Neuronal stem cell (in vitro differentiated cells): ENCODE measurements around the gene PPP6R3. TPM values are rescaled to one million over a fixed set of nuclear protein-coding genes. Genes with fewer than 3 reads are reported as not detected.

Source experiments
- DNase-seq: peaks from one replicate; pipeline ENCODE4 v3.0.0-alpha.2; 2013; ENCODE audit warnings: low spot score
- H2AFZ ChIP-seq: one replicate; pipeline ENCODE4 v1.6.1; 2013; ENCODE audit warnings: mild to moderate bottlenecking, low read length, inconsistent platforms
- H2AK5ac ChIP-seq: 2 replicates; pipeline ENCODE4 v1.6.1; 2013; ENCODE audit warnings: low read depth, mild to moderate bottlenecking, inconsistent platforms, low read length, moderate library complexity, mixed read lengths
- H2BK120ac ChIP-seq: 2 replicates; pipeline ENCODE4 v1.6.1; 2013; ENCODE audit warnings: low read depth, mild to moderate bottlenecking, inconsistent platforms, low read length, moderate library complexity, mixed read lengths
- H2BK12ac ChIP-seq: one replicate; pipeline ENCODE4 v1.6.1; 2013; ENCODE audit warnings: low read length, inconsistent platforms
- H2BK15ac ChIP-seq: 2 replicates; pipeline ENCODE4 v1.6.1; 2013; ENCODE audit warnings: mild to moderate bottlenecking, low read length, inconsistent platforms, mixed read lengths
- H2BK5ac ChIP-seq: one replicate; pipeline ENCODE4 v1.6.1; 2013; ENCODE audit warnings: inconsistent platforms, mild to moderate bottlenecking, low read length, moderate library complexity
- H3K14ac ChIP-seq: one replicate; pipeline ENCODE4 v1.6.1; 2013; ENCODE audit warnings: low read length, inconsistent platforms
- H3K18ac ChIP-seq: 2 replicates; pipeline ENCODE4 v1.6.1; 2013; ENCODE audit warnings: low read length, inconsistent platforms
- H3K23ac ChIP-seq: 2 replicates; pipeline ENCODE4 v1.6.1; 2013; ENCODE audit warnings: low read depth, mild to moderate bottlenecking, mixed read lengths, low read length, inconsistent platforms; ENCODE audit not compliant: poor library complexity
- H3K27ac ChIP-seq: replicated peaks from 3 replicates; pipeline ENCODE4 v1.5.1; 2013; ENCODE audit warnings: low read length, inconsistent platforms
- H3K27me3 ChIP-seq, 3 experiments: 2 replicates each; pipeline ENCODE4 v1.6.1; 2013; ENCODE audit warnings: low read length in 3 of 3, mild to moderate bottlenecking in 2 of 3, inconsistent platforms in 1 of 3, low read depth in 1 of 3, mixed read lengths in 1 of 3, moderate library complexity in 1 of 3; ENCODE audit not compliant: control insufficient read depth in 3 of 3, insufficient read depth in 3 of 3
- H3K36me3 ChIP-seq, 2 donors: replicated peaks in 1 of 2; 2 replicates each; pipeline ENCODE4 v1.6.1; 2013; ENCODE audit warnings: low read length in 2 of 2; ENCODE audit not compliant: control insufficient read depth in 2 of 2, insufficient read depth in 2 of 2
- H3K4ac ChIP-seq: 2 replicates; pipeline ENCODE4 v1.6.1; 2013; ENCODE audit warnings: inconsistent platforms, mild to moderate bottlenecking, low read length, moderate library complexity
- H3K4me1 ChIP-seq, 2 donors: 1 replicate in 1 of 2; 2 replicates in 1 of 2; pipeline ENCODE4 v1.6.1; 2013; ENCODE audit warnings: low read length in 2 of 2, low read depth in 1 of 2; ENCODE audit not compliant: control insufficient read depth in 2 of 2, insufficient read depth in 1 of 2
- H3K4me2 ChIP-seq: one replicate; pipeline ENCODE4 v1.6.1; 2013; ENCODE audit warnings: mild to moderate bottlenecking, low read length, inconsistent platforms; ENCODE audit not compliant: insufficient read depth, poor library complexity, severe bottlenecking
- H3K4me3 ChIP-seq, 2 donors: 2 replicates each; pipeline ENCODE4 v1.5.1; 2013; ENCODE audit warnings: low read length in 2 of 2, mild to moderate bottlenecking in 2 of 2, inconsistent platforms in 1 of 2, moderate library complexity in 1 of 2
- H3K79me1 ChIP-seq: one replicate; pipeline ENCODE4 v1.6.1; 2013; ENCODE audit warnings: low read depth, mild to moderate bottlenecking, inconsistent platforms, low read length, moderate library complexity
- H3K9ac ChIP-seq: one replicate; pipeline ENCODE4 v1.6.1; 2013; ENCODE audit warnings: mild to moderate bottlenecking, low read depth, low read length, inconsistent platforms; ENCODE audit not compliant: poor library complexity
- H3K9me3 ChIP-seq, 2 donors: replicated peaks in 1 of 2; 2 replicates each; pipeline versions ENCODE3 to v1.6.1; 2013; ENCODE audit warnings: low read length in 2 of 2, mild to moderate bottlenecking in 2 of 2, inconsistent platforms in 1 of 2, low read depth in 1 of 2, mixed read lengths in 1 of 2, moderate library complexity in 1 of 2; ENCODE audit not compliant: control insufficient read depth in 2 of 2, insufficient read depth in 1 of 2
- H4K8ac ChIP-seq: one replicate; pipeline ENCODE4 v1.6.1; 2013; ENCODE audit warnings: low read depth, mild to moderate bottlenecking, inconsistent platforms, low read length, moderate library complexity
- H4K91ac ChIP-seq: one replicate; pipeline ENCODE4 v1.6.1; 2013; ENCODE audit warnings: low read length, low read depth, mild to moderate bottlenecking, inconsistent platforms; ENCODE audit not compliant: poor library complexity
- WGBS, 2 donors: extraction: QIAGEN DNeasy Blood & Tissue Kit; methylation state at CpG; one replicate each; pipeline ENCODE4 v1.1.7; 2013; ENCODE audit warnings: missing lambda C conversion rate in 2 of 2, mixed read lengths in 1 of 2; ENCODE audit not compliant: insufficient read length in 2 of 2, insufficient replicate concordance in 1 of 2; ENCODE audit errors: extremely low coverage in 2 of 2; 5-methylcytosine and 5-hydroxymethylcytosine counted together
- polyA plus RNA-seq, 2 experiments: library from polyadenylated mRNA; stranded (reverse); fragments of 200-250 nt; gene quantifications; one replicate each; pipeline ENCODE4 v1.2.3, GENCODE V29; 2013

The PPP6R3 gene
- 55.3 TPM for polyA plus RNA-seq (2013, experiment 1 of 2)
- 57.5 TPM for polyA plus RNA-seq (2013, experiment 2 of 2)

DNA sequence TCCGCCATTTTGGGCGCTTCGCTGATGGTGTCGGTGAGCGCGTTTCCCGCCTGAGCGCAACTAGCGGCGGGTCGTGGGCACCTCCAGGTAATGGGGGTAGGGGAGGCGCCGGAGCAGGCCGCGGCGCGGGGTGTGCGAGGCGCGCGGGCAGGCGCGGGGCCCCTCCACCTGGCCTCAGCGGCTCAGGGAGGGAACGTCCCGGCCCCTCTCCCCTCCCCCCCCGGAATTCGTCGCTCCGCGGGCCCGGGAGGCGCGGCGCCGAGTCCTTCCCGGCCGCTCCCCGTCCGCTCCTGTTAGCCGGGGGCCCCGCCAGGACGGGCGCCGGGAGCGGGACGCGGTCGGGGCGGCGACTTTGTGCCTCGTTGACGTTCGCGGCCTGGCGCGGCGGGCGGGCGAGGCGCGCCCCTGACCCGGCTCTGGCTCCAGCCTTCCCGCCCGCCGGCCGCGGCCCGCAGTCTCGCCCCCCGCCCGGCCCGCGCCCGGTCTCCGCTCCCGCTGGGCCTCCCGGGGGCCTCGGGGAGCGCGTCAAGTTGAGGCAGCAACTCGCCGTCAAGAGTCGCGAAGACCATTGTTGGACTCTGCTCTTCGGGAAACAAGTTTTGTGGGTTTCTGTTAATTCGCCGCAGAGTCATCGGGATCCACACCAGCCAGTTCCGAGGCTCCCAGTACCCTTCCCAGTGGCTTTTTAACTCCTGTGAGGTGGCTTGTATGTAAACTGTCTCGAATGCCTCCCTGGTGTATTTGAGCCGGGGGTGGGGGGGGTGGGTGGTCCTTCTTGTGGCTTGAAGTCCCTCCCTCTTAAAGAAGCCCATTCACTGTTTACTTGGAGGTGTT is at the start of gene PPP6R3:
Gene PPP6R3, plus strand, starts transcription at position 12 of the 834 bp plus-strand sequence. CDS start 76,913 bp downstream, outside the sequence.
- Histone ChIP-seq H3K18ac (peak within 1 kb of the TSS; percentile 97), H3K36me3 (peaks cover 2 to 31% of the 10 kb centered on the region in 2 donors), H2BK12ac (no peak within 1 kb of the TSS), H3K4me3 (peak within 1 kb of the TSS; percentile 94 to 95), H2BK120ac (no peak within 1 kb of the TSS), H3K9ac (peak within 1 kb of the TSS; percentile 98), H3K27ac (peak within 1 kb of the TSS; percentile 92), H3K9me3 (peaks cover 0 to 5% of the 10 kb centered on the region in 2 donors), H3K4me2 (peak within 1 kb of the TSS; percentile 57), H3K23ac (peak within 1 kb of the TSS; percentile 98), H3K4me1 (peaks cover 4 to 13% of the 10 kb centered on the region in 2 donors), H3K14ac (peak within 1 kb of the TSS; percentile 76), H4K8ac (no peak within 1 kb of the TSS), H4K91ac (no peak within 1 kb of the TSS), H3K79me1 (peaks cover 7% of the 10 kb centered on the region), H2AK5ac (peak within 1 kb of the TSS; percentile 89), H3K4ac (no peak within 1 kb of the TSS), H2BK15ac (no peak within 1 kb of the TSS), H3K27me3 (no peaks in the 10 kb centered on the region), H2AFZ (peak within 1 kb of the TSS; percentile 84), H2BK5ac (peak within 1 kb of the TSS; percentile 63)
- no CpG with 5 or more reads among the region's 92 CpGs for WGBS, 2 donors
- DNase-seq, result no peak

DNA sequence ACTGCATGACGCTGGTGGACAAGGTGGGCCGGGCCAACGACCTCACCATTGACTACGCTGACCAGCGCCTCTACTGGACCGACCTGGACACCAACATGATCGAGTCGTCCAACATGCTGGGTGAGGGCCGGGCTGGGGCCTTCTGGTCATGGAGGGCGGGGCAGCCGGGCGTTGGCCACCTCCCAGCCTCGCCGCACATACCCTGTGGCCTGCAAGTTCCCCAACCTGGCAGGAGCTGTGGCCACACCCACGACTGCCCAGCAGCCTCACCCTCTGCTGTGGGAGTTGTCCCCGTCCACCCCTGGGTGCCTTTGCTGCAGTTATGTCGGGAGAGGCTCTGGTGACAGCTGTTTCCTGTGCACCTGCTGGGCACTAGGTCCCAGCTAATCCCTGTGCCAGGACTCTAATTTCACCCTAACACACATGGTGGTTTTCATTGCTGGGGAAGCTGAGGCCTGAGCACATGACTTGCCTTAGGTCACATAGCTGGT is 49.0 kb upstream of the PPP6R3 start:
- peak overlapping the region; percentile 75 for H3K14ac ChIP-seq
- no peaks in the 10 kb centered on the region for H3K4me1 ChIP-seq
- no peak overlapping the region for H2BK12ac ChIP-seq
- H3K18ac ChIP-seq, result no peak overlapping the region
- peaks cover 56 to 88% of the 10 kb centered on the region in 2 donors for H3K36me3 ChIP-seq
- H4K91ac ChIP-seq, result no peak overlapping the region
- no peak for DNase-seq
- no CpG with 5 or more reads among the region's 17 CpGs for WGBS, 2 donors
- no peak overlapping the region for H2BK5ac ChIP-seq
- no peaks in the 10 kb centered on the region for H3K79me1 ChIP-seq
- no peak overlapping the region for H2AFZ ChIP-seq
- H3K9ac ChIP-seq, result peak overlapping the region; percentile 77
- no peak overlapping the region for H2BK15ac ChIP-seq
- no peak overlapping the region for H3K27ac ChIP-seq
- no peak overlapping the region for H3K4ac ChIP-seq
- H3K4me2 ChIP-seq, result no peak overlapping the region
- H2BK120ac ChIP-seq, result no peak overlapping the region
- H2AK5ac ChIP-seq, result no peak overlapping the region
- no peak overlapping the region for H3K4me3 ChIP-seq
- H3K27me3 ChIP-seq, result no peaks in the 10 kb centered on the region
- no peak overlapping the region for H4K8ac ChIP-seq
- no peaks in the 10 kb centered on the region for H3K9me3 ChIP-seq
- H3K23ac ChIP-seq, result peak overlapping the region; percentile 85

DNA sequence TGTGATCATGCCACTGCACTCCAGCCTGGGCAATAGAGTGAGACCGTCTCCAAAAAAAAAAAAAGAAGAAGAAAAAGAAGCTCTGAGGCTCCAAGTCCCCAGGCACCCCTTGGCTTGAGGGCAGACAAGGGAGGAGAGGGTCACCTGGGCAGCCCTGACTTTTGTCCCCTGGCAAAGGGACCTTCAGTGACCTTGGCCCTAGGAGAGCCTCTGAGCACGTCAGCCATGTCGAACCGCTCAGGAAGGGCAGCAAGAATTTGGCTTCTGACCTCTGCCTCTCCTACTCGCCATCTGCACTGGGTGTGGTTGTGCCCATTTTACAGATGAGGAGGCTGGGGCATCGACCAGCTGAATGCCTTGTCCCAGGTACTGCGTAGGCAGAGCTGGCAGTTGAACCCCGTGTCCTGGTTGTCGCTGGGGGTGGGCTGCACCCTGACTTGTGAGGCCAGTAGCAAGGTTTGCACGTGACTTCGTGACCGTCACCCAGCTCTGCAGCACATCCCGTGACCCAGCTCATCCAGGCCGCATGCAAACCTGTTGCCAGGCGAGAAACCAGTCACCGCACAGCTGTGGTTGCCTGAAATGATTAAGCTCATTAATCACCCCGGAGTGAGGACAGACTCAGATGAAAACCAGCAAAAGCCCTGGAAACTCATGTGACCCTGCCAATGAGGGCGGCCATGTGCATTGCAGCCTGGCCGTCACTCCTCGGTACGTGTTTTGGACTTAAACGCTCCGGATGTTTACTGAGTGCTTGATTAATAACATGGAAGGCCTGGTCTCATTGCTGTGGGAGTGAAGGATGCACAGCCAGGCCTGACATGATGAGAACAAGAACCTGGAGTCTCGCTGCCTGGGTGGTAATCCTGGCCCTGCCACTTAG is 47.7 kb upstream of the PPP6R3 start:
- H3K4me3 ChIP-seq, result peak overlapping the region in 1 of 2 donors; percentile 44
- no peaks in the 10 kb centered on the region for H3K9me3 ChIP-seq
- H2BK120ac ChIP-seq, result no peak overlapping the region
- H3K79me1 ChIP-seq, result no peaks in the 10 kb centered on the region
- no peak overlapping the region for H3K4ac ChIP-seq
- no peak for DNase-seq
- H4K8ac ChIP-seq, result no peak overlapping the region
- no CpG with 5 or more reads among the region's 24 CpGs for WGBS, 2 donors
- no peak overlapping the region for H2BK12ac ChIP-seq
- peak overlapping the region; percentile 10 for H3K23ac ChIP-seq
- no peak overlapping the region for H3K9ac ChIP-seq
- H2AK5ac ChIP-seq, result no peak overlapping the region
- H4K91ac ChIP-seq, result no peak overlapping the region
- no peak overlapping the region for H3K14ac ChIP-seq
- no peak overlapping the region for H3K18ac ChIP-seq
- no peak overlapping the region for H2BK5ac ChIP-seq
- H2AFZ ChIP-seq, result no peak overlapping the region
- peaks cover 59 to 84% of the 10 kb centered on the region in 2 donors for H3K36me3 ChIP-seq
- H3K4me1 ChIP-seq, result no peaks in the 10 kb centered on the region
- no peak overlapping the region for H3K4me2 ChIP-seq
- H3K27me3 ChIP-seq, result no peaks in the 10 kb centered on the region
- H2BK15ac ChIP-seq, result no peak overlapping the region
- no peak overlapping the region for H3K27ac ChIP-seq
